ENCODE results near the gene CTSK. TPM values are rescaled to one million over a fixed set of nuclear protein-coding genes. Genes with fewer than 3 reads are reported as not detected.

The CTSK gene
- total RNA-seq, 1 experiment from 2014 or later, result 4.2 TPM

GRCh38 chr1:150842343-150842742 lies 34.3 kb upstream of the CTSK start:
- H3K9ac ChIP-seq (ENCODE audit: extremely low read depth, insufficient read length, low read length), result no peak overlapping the region
- H4K91ac ChIP-seq (ENCODE audit: insufficient read length, low read depth, low read length), result no peak overlapping the region
- no peak overlapping the region for H2BK20ac ChIP-seq (ENCODE audit: low read depth, low read length, poor library complexity, severe bottlenecking)
- no peak overlapping the region for H3K56ac ChIP-seq (ENCODE audit: insufficient read length, low read depth, low read length)
- H3K4ac ChIP-seq (ENCODE audit: low read depth, low read length), result no peak overlapping the region
- no peak for TF ChIP-seq CTCF (conservative IDR thresholded peaks at IDR 0.05)
- H3K4me3 Mint-ChIP-seq, result no peak overlapping the region
- no peak overlapping the region for H4K8ac ChIP-seq (replicated peaks; ENCODE audit: insufficient read length, low read depth, low read length)
- no peaks in the 10 kb centered on the region for H3K9me3 ChIP-seq (ENCODE audit: control insufficient read depth, low read depth, low read length)
- H2BK12ac ChIP-seq (ENCODE audit: insufficient read length, low read depth, low read length), result no peak overlapping the region
- H4K20me1 ChIP-seq (ENCODE audit: control insufficient read depth, insufficient read depth, insufficient read length), result no peaks in the 10 kb centered on the region
- H3K79me1 ChIP-seq (ENCODE audit: insufficient read depth, low read depth, low read length, poor library complexity, severe bottlenecking), result no peaks in the 10 kb centered on the region
- H2AFZ ChIP-seq (ENCODE audit: low read length), result no peak overlapping the region
- no peaks in the 10 kb centered on the region for H3K79me2 ChIP-seq (ENCODE audit: insufficient read depth, low read length)
- no peak overlapping the region for H2AK5ac ChIP-seq (ENCODE audit: insufficient read length, low read length)
- no peak overlapping the region for H3K14ac ChIP-seq (ENCODE audit: insufficient read depth, low read length)
- no peaks in the 10 kb centered on the region for H3K27me3 Mint-ChIP-seq (ENCODE audit: low read depth)
- H3K23me2 ChIP-seq (ENCODE audit: insufficient read length, low read depth, low read length, poor library complexity, severe bottlenecking), result no peaks in the 10 kb centered on the region
- no peak overlapping the region for H3K18ac ChIP-seq (ENCODE audit: insufficient read length, low read depth, low read length)
- H3K9me3 Mint-ChIP-seq, result no peaks in the 10 kb centered on the region
- no peaks in the 10 kb centered on the region for H3K27me3 ChIP-seq (ENCODE audit: insufficient read depth, low read length)
- no CpG with 5 or more reads among the region's 2 CpGs for WGBS (ENCODE audit: extremely low coverage, insufficient read length, low lambda C conversion rate)
- no peak overlapping the region for H3K23ac ChIP-seq (ENCODE audit: insufficient read length, low read depth, low read length)
- no peak overlapping the region for H3T11ph ChIP-seq (ENCODE audit: low read length)
- H2BK120ac ChIP-seq (ENCODE audit: low read depth, low read length, poor library complexity, severe bottlenecking), result no peak overlapping the region
- peak overlapping the region in 2 of 3 experiments; percentile 1 to 69; a peak in 3 of 7 replicates for H3K27ac Mint-ChIP-seq
- DNase-seq, result no peak
- no peak overlapping the region for H2BK5ac ChIP-seq (ENCODE audit: insufficient read length, low read length)
- no peaks in the 10 kb centered on the region for H3K4me1 ChIP-seq (ENCODE audit: insufficient read depth, low read length)
- peaks cover 0 to 21% (median 0%) of the 10 kb centered on the region in 3 experiments; a peak in 4 of 7 replicates for H3K36me3 Mint-ChIP-seq (ENCODE audit: insufficient read depth in 1 of 3, low read depth in 3 of 3)
- no peak overlapping the region for H2BK15ac ChIP-seq (ENCODE audit: low read depth, low read length)
- H4K5ac ChIP-seq (ENCODE audit: insufficient read length, low read depth, low read length), result no peak overlapping the region
- H3K4me2 ChIP-seq (ENCODE audit: insufficient read depth, insufficient read length, low read length), result no peak overlapping the region
- no peaks in the 10 kb centered on the region for H3K4me1 Mint-ChIP-seq
- no peak overlapping the region for H3K27ac ChIP-seq (ENCODE audit: insufficient read length, low read depth, low read length)
